HepG2 (cell line): Measurements from ENCODE around the gene CCDC33. TPM values are rescaled to one million over a fixed set of nuclear protein-coding genes. Genes with fewer than 3 reads are reported as not detected.

Experiments used
- HNF4G ChIP-seq, 2 experiments: sonication (generic) in 1 of 2; formaldehyde crosslinking in 1 of 2; IDR thresholded peaks; 2 replicates each; pipeline versions ENCODE4 v1.4.0 to v1.6.1; 2011 to 2020; ENCODE audit warnings: borderline replicate concordance in 2 of 2, low read depth in 2 of 2, mild to moderate bottlenecking in 2 of 2, low read length in 1 of 2, missing genetic modification reagents in 1 of 2, moderate library complexity in 1 of 2
- ZBTB7B ChIP-seq: sonication (generic); formaldehyde crosslinking; IDR thresholded peaks from 2 replicates; pipeline ENCODE4 v1.4.0; 2020; ENCODE audit warnings: missing genetic modification reagents
- polyA plus RNA-seq, 8 experiments: library from polyadenylated mRNA; depleted of rRNA in 3 of 8; stranded (reverse) in 7 of 8; unstranded in 1 of 8; fragments of >200 nt; fragmentation: Illumina TruSeq in 4 of 8; extraction: Trizol in 4 of 8; gene quantifications; 2 replicates each; pipeline versions ENCODE4 v1.2.1 to v1.2.3, GENCODE V29; 2011 to 2016; ENCODE audit warnings: low read depth in 4 of 8, missing spikeins in 1 of 8, mixed read lengths in 1 of 8; ENCODE audit not compliant: insufficient read depth in 1 of 8
- total RNA-seq, 5 experiments: library from RNA; depleted of rRNA; stranded (reverse); fragments of >200 nt; fragmentation: Illumina TruSeq; extraction: Trizol; gene quantifications; 2 replicates each; pipeline ENCODE4 v1.2.3, GENCODE V29; 2016; ENCODE audit warnings: low read depth in 1 of 5
- TF ChIP-seq, protein P1 (sequence below), 2 experiments: fragments of 450-650 bp in 1 of 2; sonication (generic) in 1 of 2; formaldehyde crosslinking in 1 of 2; IDR thresholded peaks; 2 replicates each; pipeline versions ENCODE4 v1.6.1 to v1.8.0; 2016 to 2022; ENCODE audit warnings: antibody characterized with exemption in 1 of 2, mild to moderate bottlenecking in 1 of 2, missing genetic modification reagents in 1 of 2
- TF ChIP-seq, protein P2 (sequence below): IDR thresholded peaks from 2 replicates; pipeline ENCODE4 v1.6.1; 2016; ENCODE audit warnings: low read depth, missing genetic modification reagents, missing compliant biosample characterization
- TF ChIP-seq, protein P3 (sequence below): sonication (generic); formaldehyde crosslinking; conservative IDR thresholded peaks from 2 replicates; pipeline ENCODE4 v1.4.0; 2020; ENCODE audit warnings: missing genetic modification reagents

CCDC33 gene
- total and polyA plus RNA-seq, 2 of the 13 experiments (the other 11 are each of a cell fraction or from before 2014, with no cell fraction given): 0.30 TPM; not detected in 1

DNA sequence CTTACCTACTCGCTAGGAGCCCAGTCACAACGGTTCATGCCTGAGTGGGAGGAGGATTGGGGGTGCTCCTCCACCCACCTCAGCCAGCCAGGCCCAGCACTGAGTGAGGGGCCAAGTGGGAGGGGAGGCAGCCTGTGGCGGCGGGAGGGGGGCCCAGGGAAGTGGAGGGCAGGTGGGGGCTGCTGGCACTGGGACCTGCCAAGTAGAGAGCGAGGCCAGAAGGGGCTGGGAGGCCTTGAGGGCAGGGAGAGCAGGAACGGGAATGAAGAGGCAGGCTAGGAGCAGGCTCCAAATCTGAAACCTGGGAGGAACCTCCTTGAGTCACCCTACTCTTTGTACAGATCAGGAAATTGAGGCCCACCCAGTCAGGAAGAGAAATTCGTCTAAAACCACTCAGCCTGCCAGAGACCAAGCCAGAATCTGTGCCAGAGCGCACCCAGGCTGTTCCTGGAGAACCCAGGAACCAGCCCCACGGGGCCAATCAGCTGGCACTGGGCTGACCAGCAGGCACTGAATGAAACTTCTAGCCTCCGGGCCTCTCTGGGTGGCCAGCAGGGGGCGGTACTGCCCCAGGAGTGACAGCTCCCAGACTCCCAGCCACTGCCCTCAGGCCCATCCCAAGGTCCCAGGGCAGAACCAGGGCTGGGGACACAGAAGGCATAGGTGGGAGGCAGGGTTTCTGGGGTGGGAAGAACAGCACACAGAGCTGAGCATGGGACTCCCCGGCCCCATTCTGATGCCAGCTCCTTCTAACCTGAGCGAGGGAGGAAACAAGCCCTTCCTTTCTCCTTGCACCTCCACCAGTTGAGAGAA lies 146.1 kb downstream of the CCDC33 start (continued):
- TF ChIP-seq, protein P1, sequence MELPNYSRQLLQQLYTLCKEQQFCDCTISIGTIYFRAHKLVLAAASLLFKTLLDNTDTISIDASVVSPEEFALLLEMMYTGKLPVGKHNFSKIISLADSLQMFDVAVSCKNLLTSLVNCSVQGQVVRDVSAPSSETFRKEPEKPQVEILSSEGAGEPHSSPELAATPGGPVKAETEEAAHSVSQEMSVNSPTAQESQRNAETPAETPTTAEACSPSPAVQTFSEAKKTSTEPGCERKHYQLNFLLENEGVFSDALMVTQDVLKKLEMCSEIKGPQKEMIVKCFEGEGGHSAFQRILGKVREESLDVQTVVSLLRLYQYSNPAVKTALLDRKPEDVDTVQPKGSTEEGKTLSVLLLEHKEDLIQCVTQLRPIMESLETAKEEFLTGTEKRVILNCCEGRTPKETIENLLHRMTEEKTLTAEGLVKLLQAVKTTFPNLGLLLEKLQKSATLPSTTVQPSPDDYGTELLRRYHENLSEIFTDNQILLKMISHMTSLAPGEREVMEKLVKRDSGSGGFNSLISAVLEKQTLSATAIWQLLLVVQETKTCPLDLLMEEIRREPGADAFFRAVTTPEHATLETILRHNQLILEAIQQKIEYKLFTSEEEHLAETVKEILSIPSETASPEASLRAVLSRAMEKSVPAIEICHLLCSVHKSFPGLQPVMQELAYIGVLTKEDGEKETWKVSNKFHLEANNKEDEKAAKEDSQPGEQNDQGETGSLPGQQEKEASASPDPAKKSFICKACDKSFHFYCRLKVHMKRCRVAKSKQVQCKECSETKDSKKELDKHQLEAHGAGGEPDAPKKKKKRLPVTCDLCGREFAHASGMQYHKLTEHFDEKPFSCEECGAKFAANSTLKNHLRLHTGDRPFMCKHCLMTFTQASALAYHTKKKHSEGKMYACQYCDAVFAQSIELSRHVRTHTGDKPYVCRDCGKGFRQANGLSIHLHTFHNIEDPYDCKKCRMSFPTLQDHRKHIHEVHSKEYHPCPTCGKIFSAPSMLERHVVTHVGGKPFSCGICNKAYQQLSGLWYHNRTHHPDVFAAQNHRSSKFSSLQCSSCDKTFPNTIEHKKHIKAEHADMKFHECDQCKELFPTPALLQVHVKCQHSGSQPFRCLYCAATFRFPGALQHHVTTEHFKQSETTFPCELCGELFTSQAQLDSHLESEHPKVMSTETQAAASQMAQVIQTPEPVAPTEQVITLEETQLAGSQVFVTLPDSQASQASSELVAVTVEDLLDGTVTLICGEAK (IDR thresholded peaks at IDR 0.05): no peak
- TF ChIP-seq, protein P1 (CRISPR knock-in tag; IDR thresholded peaks at IDR 0.05): no peak
- TF ChIP-seq HNF4G (IDR thresholded peaks at IDR 0.05; ENCODE audit: borderline replicate concordance, low read depth, low read length): no peak; the same call in 1 of the 2 replicates
- no peak; the same call in 1 of the 2 replicates for TF ChIP-seq HNF4G (CRISPR knock-in tag; IDR thresholded peaks at IDR 0.05; ENCODE audit: borderline replicate concordance, low read depth)
- TF ChIP-seq, protein P2, sequence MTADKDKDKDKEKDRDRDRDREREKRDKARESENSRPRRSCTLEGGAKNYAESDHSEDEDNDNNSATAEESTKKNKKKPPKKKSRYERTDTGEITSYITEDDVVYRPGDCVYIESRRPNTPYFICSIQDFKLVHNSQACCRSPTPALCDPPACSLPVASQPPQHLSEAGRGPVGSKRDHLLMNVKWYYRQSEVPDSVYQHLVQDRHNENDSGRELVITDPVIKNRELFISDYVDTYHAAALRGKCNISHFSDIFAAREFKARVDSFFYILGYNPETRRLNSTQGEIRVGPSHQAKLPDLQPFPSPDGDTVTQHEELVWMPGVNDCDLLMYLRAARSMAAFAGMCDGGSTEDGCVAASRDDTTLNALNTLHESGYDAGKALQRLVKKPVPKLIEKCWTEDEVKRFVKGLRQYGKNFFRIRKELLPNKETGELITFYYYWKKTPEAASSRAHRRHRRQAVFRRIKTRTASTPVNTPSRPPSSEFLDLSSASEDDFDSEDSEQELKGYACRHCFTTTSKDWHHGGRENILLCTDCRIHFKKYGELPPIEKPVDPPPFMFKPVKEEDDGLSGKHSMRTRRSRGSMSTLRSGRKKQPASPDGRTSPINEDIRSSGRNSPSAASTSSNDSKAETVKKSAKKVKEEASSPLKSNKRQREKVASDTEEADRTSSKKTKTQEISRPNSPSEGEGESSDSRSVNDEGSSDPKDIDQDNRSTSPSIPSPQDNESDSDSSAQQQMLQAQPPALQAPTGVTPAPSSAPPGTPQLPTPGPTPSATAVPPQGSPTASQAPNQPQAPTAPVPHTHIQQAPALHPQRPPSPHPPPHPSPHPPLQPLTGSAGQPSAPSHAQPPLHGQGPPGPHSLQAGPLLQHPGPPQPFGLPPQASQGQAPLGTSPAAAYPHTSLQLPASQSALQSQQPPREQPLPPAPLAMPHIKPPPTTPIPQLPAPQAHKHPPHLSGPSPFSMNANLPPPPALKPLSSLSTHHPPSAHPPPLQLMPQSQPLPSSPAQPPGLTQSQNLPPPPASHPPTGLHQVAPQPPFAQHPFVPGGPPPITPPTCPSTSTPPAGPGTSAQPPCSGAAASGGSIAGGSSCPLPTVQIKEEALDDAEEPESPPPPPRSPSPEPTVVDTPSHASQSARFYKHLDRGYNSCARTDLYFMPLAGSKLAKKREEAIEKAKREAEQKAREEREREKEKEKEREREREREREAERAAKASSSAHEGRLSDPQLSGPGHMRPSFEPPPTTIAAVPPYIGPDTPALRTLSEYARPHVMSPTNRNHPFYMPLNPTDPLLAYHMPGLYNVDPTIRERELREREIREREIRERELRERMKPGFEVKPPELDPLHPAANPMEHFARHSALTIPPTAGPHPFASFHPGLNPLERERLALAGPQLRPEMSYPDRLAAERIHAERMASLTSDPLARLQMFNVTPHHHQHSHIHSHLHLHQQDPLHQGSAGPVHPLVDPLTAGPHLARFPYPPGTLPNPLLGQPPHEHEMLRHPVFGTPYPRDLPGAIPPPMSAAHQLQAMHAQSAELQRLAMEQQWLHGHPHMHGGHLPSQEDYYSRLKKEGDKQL (CRISPR knock-in tag): no peak
- TF ChIP-seq, protein P3, sequence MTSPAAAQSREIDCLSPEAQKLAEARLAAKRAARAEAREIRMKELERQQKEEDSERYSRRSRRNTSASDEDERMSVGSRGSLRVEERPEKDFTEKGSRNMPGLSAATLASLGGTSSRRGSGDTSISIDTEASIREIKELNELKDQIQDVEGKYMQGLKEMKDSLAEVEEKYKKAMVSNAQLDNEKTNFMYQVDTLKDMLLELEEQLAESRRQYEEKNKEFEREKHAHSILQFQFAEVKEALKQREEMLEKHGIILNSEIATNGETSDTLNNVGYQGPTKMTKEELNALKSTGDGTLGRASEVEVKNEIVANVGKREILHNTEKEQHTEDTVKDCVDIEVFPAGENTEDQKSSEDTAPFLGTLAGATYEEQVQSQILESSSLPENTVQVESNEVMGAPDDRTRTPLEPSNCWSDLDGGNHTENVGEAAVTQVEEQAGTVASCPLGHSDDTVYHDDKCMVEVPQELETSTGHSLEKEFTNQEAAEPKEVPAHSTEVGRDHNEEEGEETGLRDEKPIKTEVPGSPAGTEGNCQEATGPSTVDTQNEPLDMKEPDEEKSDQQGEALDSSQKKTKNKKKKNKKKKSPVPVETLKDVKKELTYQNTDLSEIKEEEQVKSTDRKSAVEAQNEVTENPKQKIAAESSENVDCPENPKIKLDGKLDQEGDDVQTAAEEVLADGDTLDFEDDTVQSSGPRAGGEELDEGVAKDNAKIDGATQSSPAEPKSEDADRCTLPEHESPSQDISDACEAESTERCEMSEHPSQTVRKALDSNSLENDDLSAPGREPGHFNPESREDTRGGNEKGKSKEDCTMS: no peak
- TF ChIP-seq ZBTB7B: peak; percentile 37; the same call in 1 of the 2 replicates
